GM23338 (cell line): Measurements from ENCODE around the gene TGFBI. TPM values are rescaled to one million over a fixed set of nuclear protein-coding genes. Genes with fewer than 3 reads are reported as not detected.

Experiments
- ATAC-seq: fragments of 200-7000 bp; cut with Tn5 transposase; 3 replicates; pipeline ENCODE4 v1.9.1; 2020
- DNase-seq: peaks from one replicate; pipeline ENCODE4 v3.0.0-alpha.2; 2015; ENCODE audit warnings: low spot score
- H2AFZ ChIP-seq: fragments of 200-600 bp; sonication (generic); 2 replicates; pipeline ENCODE4 v1.8.0; 2016; ENCODE audit warnings: antibody characterized with exemption, mild to moderate bottlenecking, moderate library complexity
- H3F3A ChIP-seq: fragments of 200-600 bp; sonication (generic); replicated peaks from 2 replicates; pipeline ENCODE4 v1.8.0; 2017; ENCODE audit warnings: antibody characterized with exemption, mixed run types, low read depth
- H3K27ac ChIP-seq: fragments of 200-600 bp; sonication (generic); 2 replicates; pipeline ENCODE4 v1.6.1; 2016; ENCODE audit warnings: low read depth
- H3K27me3 ChIP-seq: fragments of 200-600 bp; sonication (generic); 2 replicates; pipeline ENCODE4 v1.8.0; 2016; ENCODE audit warnings: mild to moderate bottlenecking, mixed run types, moderate library complexity; ENCODE audit not compliant: insufficient read depth
- H3K36me3 ChIP-seq: fragments of 200-600 bp; sonication (generic); 2 replicates; pipeline ENCODE4 v1.8.0; 2016; ENCODE audit warnings: mild to moderate bottlenecking; ENCODE audit not compliant: insufficient read depth
- H3K4me1 ChIP-seq: fragments of 200-600 bp; sonication (generic); 2 replicates; pipeline ENCODE4 v1.8.0; 2016; ENCODE audit warnings: mild to moderate bottlenecking, moderate library complexity; ENCODE audit not compliant: insufficient read depth
- H3K4me2 ChIP-seq: fragments of 200-600 bp; sonication (generic); 2 replicates; pipeline ENCODE4 v1.7.1; 2017; ENCODE audit warnings: mixed run types
- H3K4me3 ChIP-seq: fragments of 200-600 bp; sonication (generic); 2 replicates; pipeline ENCODE4 v1.6.1; 2016; ENCODE audit warnings: mixed run types
- H3K79me2 ChIP-seq: fragments of 200-600 bp; sonication (generic); replicated peaks from 2 replicates; pipeline ENCODE4 v1.8.0; 2017; ENCODE audit warnings: mild to moderate bottlenecking; ENCODE audit not compliant: insufficient read depth
- H3K9me2 ChIP-seq: fragments of 200-600 bp; sonication (generic); 2 replicates; pipeline ENCODE4 v1.8.0; 2017; ENCODE audit not compliant: insufficient read depth
- H4K20me1 ChIP-seq: fragments of 200-600 bp; sonication (generic); replicated peaks from 2 replicates; pipeline ENCODE4 v1.8.0; 2017; ENCODE audit warnings: mild to moderate bottlenecking; ENCODE audit not compliant: insufficient read depth
- H3K27ac Mint-ChIP-seq: 2 replicates; pipeline ENCODE4 v1.8.0; 2020; ENCODE audit warnings: inconsistent platforms, mild to moderate bottlenecking, moderate library complexity, mixed read lengths
- H3K27me3 Mint-ChIP-seq: 3 replicates; pipeline ENCODE4 v1.8.0; 2022; ENCODE audit warnings: low read depth, mild to moderate bottlenecking, moderate library complexity, mixed read lengths, inconsistent platforms; ENCODE audit not compliant: insufficient read depth, poor library complexity
- H3K36me3 Mint-ChIP-seq: 3 replicates; pipeline ENCODE4 v1.8.0; 2021; ENCODE audit warnings: low read depth, mild to moderate bottlenecking, inconsistent platforms, moderate library complexity, mixed read lengths
- H3K4me1 Mint-ChIP-seq: 3 replicates; pipeline ENCODE4 v1.8.0; 2020; ENCODE audit warnings: mild to moderate bottlenecking, inconsistent platforms, mixed read lengths
- H3K4me3 Mint-ChIP-seq: 3 replicates; pipeline ENCODE4 v1.8.0; 2021; ENCODE audit warnings: moderate library complexity, mild to moderate bottlenecking, inconsistent platforms, mixed read lengths
- H3K9me3 Mint-ChIP-seq: 3 replicates; pipeline ENCODE4 v1.8.0; 2020; ENCODE audit warnings: moderate library complexity, mild to moderate bottlenecking, inconsistent platforms, mixed read lengths
- CREB1 ChIP-seq: fragments of 250-450 bp; sonication (Bioruptor Pico); IDR thresholded peaks from 2 replicates; pipeline ENCODE4 v1.5.0; 2020; ENCODE audit warnings: low read depth, mild to moderate bottlenecking, moderate library complexity
- CTCF ChIP-seq, 2 experiments: fragments of 200-600 bp in 1 of 2; sonication (generic) in 1 of 2; conservative IDR thresholded peaks; 2 replicates each; pipeline versions ENCODE4 v1.5.1 to v1.6.1; 2016 to 2017; ENCODE audit warnings: antibody characterized with exemption in 2 of 2, low read depth in 2 of 2, mild to moderate bottlenecking in 2 of 2, moderate library complexity in 1 of 2
- ETS1 ChIP-seq: IDR thresholded peaks from 2 replicates; pipeline ENCODE4 v1.6.1; 2016; ENCODE audit warnings: antibody characterized with exemption
- EZH2 ChIP-seq: fragments of 200-600 bp; sonication (generic); IDR thresholded peaks from one replicate; pipeline ENCODE4 v1.8.0; 2017; ENCODE audit warnings: antibody characterized with exemption, mild to moderate bottlenecking, low read depth; ENCODE audit not compliant: unreplicated experiment
- EZH2phosphoT487 ChIP-seq: fragments of 200-600 bp; sonication (generic); IDR thresholded peaks from one replicate; pipeline ENCODE4 v1.8.1; 2018; ENCODE audit warnings: antibody characterized with exemption; ENCODE audit not compliant: unreplicated experiment
- JUNB ChIP-seq: IDR thresholded peaks from one replicate; pipeline ENCODE4 v1.6.1; 2016; ENCODE audit warnings: antibody characterized with exemption; ENCODE audit not compliant: unreplicated experiment
- NANOG ChIP-seq: IDR thresholded peaks from 2 replicates; pipeline ENCODE4 v1.6.1; 2016; ENCODE audit warnings: antibody characterized with exemption, borderline replicate concordance
- POLR2AphosphoS5 ChIP-seq: IDR thresholded peaks from 2 replicates; pipeline ENCODE4 v1.6.1; 2016; ENCODE audit warnings: antibody characterized with exemption, low read depth
- STAT1 ChIP-seq: IDR thresholded peaks from one replicate; pipeline ENCODE4 v1.6.1; 2016; ENCODE audit warnings: antibody characterized with exemption; ENCODE audit not compliant: unreplicated experiment
- ZNF331 ChIP-seq: fragments of 250-450 bp; sonication (Bioruptor Pico); IDR thresholded peaks from 2 replicates; pipeline ENCODE4 v1.5.0; 2020; ENCODE audit warnings: low read depth, mild to moderate bottlenecking, moderate library complexity
- polyA plus RNA-seq: library from polyadenylated mRNA; unstranded; fragments of >200 nt; fragmentation: Nextera tagmentation; extraction: Ambion mirVana; gene quantifications from 2 replicates; pipeline ENCODE4 v1.2.1, GENCODE V29; 2016
- total RNA-seq: library from RNA; depleted of rRNA; stranded (reverse); fragments of >200 nt; shearing (Covaris generic); gene quantifications from 2 replicates; pipeline ENCODE4 v1.2.3, GENCODE V29; 2014

Gene TGFBI
- total and polyA plus RNA-seq, 2 experiments from 2014 or later: 8.9 to 9.4 TPM

GRCh38 chr5:135993335-135993879 is 35.4 kb upstream of the TGFBI start:
- ATAC-seq (no peak), DNase-seq (no peak)
- Histone ChIP-seq H3K9me2 (no peaks in the 10 kb centered on the region), H3K36me3 (no peaks in the 10 kb centered on the region), H3K4me3 (no peak overlapping the region), H3K4me1 (no peaks in the 10 kb centered on the region), H4K20me1 (0 out of 2 replicates have a peak, but pooled peaks cover 3% of the 10 kb centered on the region), H3F3A (no peaks in the 10 kb centered on the region), H3K4me2 (no peak overlapping the region), H3K79me2 (no peaks in the 10 kb centered on the region), H3K27ac (no peak overlapping the region), H2AFZ (peak overlapping the region; percentile 52; the same call in 1 of the 2 replicates), H3K27me3 (no peaks in the 10 kb centered on the region)
- TF ChIP-seq CTCF (conservative IDR thresholded peaks at IDR 0.05; ENCODE audit: low read depth in 2 of 2) (no peak), ZNF331 (no peak)
- H3K9me3 Mint-ChIP-seq: no peaks in the 10 kb centered on the region; the same call in 2 of the 3 replicates
- no peak overlapping the region for H3K4me3 Mint-ChIP-seq
- H3K27me3 Mint-ChIP-seq: peaks cover 1% of the 10 kb centered on the region
- H3K27ac Mint-ChIP-seq: no peak overlapping the region
- H3K4me1 Mint-ChIP-seq: peaks cover 2% of the 10 kb centered on the region; the same call in 1 of the 3 replicates
- H3K36me3 Mint-ChIP-seq: no peaks in the 10 kb centered on the region

GRCh38 chr5:135993880-135994636 is 34.7 kb upstream of the TGFBI start:
- Histone ChIP-seq H3K27ac (no peak overlapping the region), H3K4me2 (no peak overlapping the region), H3K27me3 (no peaks in the 10 kb centered on the region)
- TF ChIP-seq CTCF (conservative IDR thresholded peaks at IDR 0.05; ENCODE audit: low read depth in 2 of 2): no peak
- TF ChIP-seq CREB1 (CRISPR knock-in tag): no peak
- TF ChIP-seq NANOG: no peak
- TF ChIP-seq EZH2: no peak
- TF ChIP-seq POLR2AphosphoS5: no peak
- TF ChIP-seq ETS1: no peak
- TF ChIP-seq STAT1: no peak
- no peak for TF ChIP-seq ZNF331
- TF ChIP-seq EZH2phosphoT487: no peak
- TF ChIP-seq JUNB: no peak

More at GRCh38 chr5:135993880-135994636, 34.7 kb upstream of the TGFBI start:
- H4K20me1 ChIP-seq: no peaks in the 10 kb centered on the region
- no peak overlapping the region for H3K4me3 ChIP-seq
- ATAC-seq (no peak), DNase-seq (no peak)
- no peak overlapping the region for H3K4me3 Mint-ChIP-seq
- H3K27ac Mint-ChIP-seq: no peak overlapping the region
- H3K4me1 Mint-ChIP-seq: peaks cover 2% of the 10 kb centered on the region; the same call in 1 of the 3 replicates
- H3K4me1 ChIP-seq: no peaks in the 10 kb centered on the region
- H3K79me2 ChIP-seq: no peaks in the 10 kb centered on the region
- no peaks in the 10 kb centered on the region for H3F3A ChIP-seq
- H3K9me2 ChIP-seq: no peaks in the 10 kb centered on the region
- no peaks in the 10 kb centered on the region; the same call in 2 of the 3 replicates for H3K9me3 Mint-ChIP-seq
- H3K27me3 Mint-ChIP-seq: peaks cover 1% of the 10 kb centered on the region
- no peaks in the 10 kb centered on the region for H3K36me3 ChIP-seq
- no peaks in the 10 kb centered on the region for H3K36me3 Mint-ChIP-seq
- H2AFZ ChIP-seq: no peak overlapping the region
